B cell (primary cell): Measurements from ENCODE around the gene DNAJB12. TPM values are rescaled to one million over a fixed set of nuclear protein-coding genes. Genes with fewer than 3 reads are reported as not detected.
A peak's percentile ranks its signal among the peaks of the same experiment; 100 is the strongest.
"Not testable (repeated sequence)": the region's sequence is repeated elsewhere in the genome, so short reads cannot be mapped to it uniquely, and the experiment has no call there.

Experiments used
- ATAC-seq: fragments of 200-7000 bp; cut with Tn5 transposase; one replicate; pipeline ENCODE4 v1.10.0; 2021; ENCODE audit warnings: low read depth, mild to moderate bottlenecking, moderate number of reproducible peaks, moderate library complexity
- CTCF ChIA-PET: fragments of 350-600 bp; sonication (Branson Sonifier 250); formaldehyde crosslinking; loops from one replicate; lab custom pipeline; 2021; ENCODE audit warnings: antibody characterized with exemption, inconsistent platforms; lab: Charles Lee
- POLR2A ChIA-PET: fragments of 350-600 bp; sonication (Branson Sonifier 250); formaldehyde crosslinking; loops from one replicate; lab custom pipeline; 2021; ENCODE audit warnings: antibody characterized with exemption; lab: Charles Lee
- DNase-seq: peaks from one replicate; pipeline ENCODE4 v3.0.0; 2013
- H2AFZ ChIP-seq: 2 replicates; pipeline ENCODE4 v1.6.1; 2012; ENCODE audit warnings: mild to moderate bottlenecking, low read depth, low read length; ENCODE audit not compliant: insufficient read depth, poor library complexity, severe bottlenecking
- H3K27ac ChIP-seq, 2 donors: 1 replicate in 1 of 2; 2 replicates in 1 of 2; pipeline ENCODE4 v1.5.1; 2012 to 2013; ENCODE audit warnings: low read length in 2 of 2, mild to moderate bottlenecking in 2 of 2, moderate library complexity in 1 of 2
- H3K27me3 ChIP-seq, 4 experiments: fragments of 200-600 bp in 1 of 4; sonication (generic) in 1 of 4; replicated peaks in 1 of 4; 1 replicate in 2 of 4; 2 replicates in 2 of 4; pipeline versions ENCODE4 v1.6.1 to v1.7.0; 2013 to 2016; ENCODE audit warnings: low read length in 3 of 4, mild to moderate bottlenecking in 2 of 4, mixed read lengths in 1 of 4, moderate library complexity in 1 of 4; ENCODE audit not compliant: insufficient read depth in 4 of 4, control insufficient read depth in 3 of 4; ENCODE audit errors: control extremely low read depth in 1 of 4
- H3K36me3 ChIP-seq, 2 experiments: replicated peaks in 1 of 2; 1 replicate in 1 of 2; 2 replicates in 1 of 2; pipeline versions ENCODE4 v1.6.1 to v1.7.1; 2013; ENCODE audit warnings: low read length in 1 of 2; ENCODE audit not compliant: insufficient read depth in 2 of 2, control insufficient read depth in 1 of 2; ENCODE audit errors: control extremely low read depth in 1 of 2, extremely low read depth in 1 of 2
- H3K4me1 ChIP-seq, 2 donors: fragments of 200-600 bp in 1 of 2; sonication (generic) in 1 of 2; 1 replicate in 1 of 2; 2 replicates in 1 of 2; pipeline versions ENCODE4 v1.5.1 to v1.6.1; 2013 to 2017; ENCODE audit warnings: low read length in 2 of 2; ENCODE audit not compliant: control insufficient read depth in 2 of 2, insufficient read depth in 2 of 2
- H3K4me2 ChIP-seq: replicated peaks from 2 replicates; pipeline ENCODE3; 2012; ENCODE audit warnings: mild to moderate bottlenecking, low read depth, low read length; ENCODE audit not compliant: poor library complexity, severe bottlenecking
- H3K4me3 ChIP-seq, 5 experiments: fragments of 200-600 bp in 1 of 5; sonication (generic) in 1 of 5; 1 replicate in 3 of 5; 2 replicates in 2 of 5; pipeline versions ENCODE4 v1.5.1 to v1.7.0; 2011 to 2016; ENCODE audit warnings: low read length in 4 of 5, mild to moderate bottlenecking in 4 of 5, low read depth in 2 of 5, control low read depth in 1 of 5, moderate library complexity in 1 of 5; ENCODE audit not compliant: insufficient read depth in 1 of 5; ENCODE audit errors: control extremely low read depth in 1 of 5, extremely low read depth in 1 of 5
- H3K79me2 ChIP-seq: fragments of 200-600 bp; sonication (generic); one replicate; pipeline ENCODE4 v1.6.0; 2016; ENCODE audit warnings: low read length; ENCODE audit not compliant: control insufficient read depth, insufficient read depth
- H3K9ac ChIP-seq: fragments of 200-600 bp; sonication (generic); 2 replicates; pipeline ENCODE4 v1.6.1; 2017; ENCODE audit warnings: mild to moderate bottlenecking, low read length, moderate library complexity
- H3K9me3 ChIP-seq, 3 donors: one replicate each; pipeline versions ENCODE4 v1.6.1 to v1.7.1; 2013; ENCODE audit warnings: low read length in 2 of 3; ENCODE audit not compliant: control insufficient read depth in 2 of 3, insufficient read depth in 1 of 3; ENCODE audit errors: control extremely low read depth in 1 of 3
- H4K20me1 ChIP-seq: 2 replicates; pipeline ENCODE4 v1.6.0; 2012; ENCODE audit warnings: mild to moderate bottlenecking, low read length; ENCODE audit not compliant: insufficient read depth, control insufficient read depth, poor library complexity, severe bottlenecking
- H3K27ac Mint-ChIP-seq: one replicate; pipeline ENCODE4 v1.8.0; 2021; ENCODE audit warnings: mixed read lengths
- H3K27me3 Mint-ChIP-seq: one replicate; pipeline ENCODE4 v1.8.0; 2021; ENCODE audit warnings: mixed read lengths
- H3K4me1 Mint-ChIP-seq: one replicate; pipeline ENCODE4 v1.8.0; 2021; ENCODE audit warnings: mixed read lengths
- H3K4me3 Mint-ChIP-seq: one replicate; pipeline ENCODE4 v1.8.0; 2021; ENCODE audit warnings: mixed read lengths
- H3K9me3 Mint-ChIP-seq: one replicate; pipeline ENCODE4 v1.8.0; 2022; ENCODE audit warnings: mixed read lengths; ENCODE audit not compliant: insufficient read depth
- CTCF ChIP-seq: fragments of 200-600 bp; IDR thresholded peaks from one replicate; pipeline ENCODE4 v1.8.0; 2022; ENCODE audit warnings: antibody characterized with exemption, mild to moderate bottlenecking
- EZH2 ChIP-seq: IDR thresholded peaks from 2 replicates; pipeline ENCODE4 v1.6.1; 2012; ENCODE audit warnings: borderline replicate concordance, low read depth, mild to moderate bottlenecking, moderate library complexity, low read length; ENCODE audit not compliant: insufficient read depth, poor library complexity, severe bottlenecking
- WGBS: methylation state at CpG from one replicate; pipeline ENCODE4 v1.1.5; 2013; ENCODE audit warnings: missing lambda C conversion rate; ENCODE audit not compliant: insufficient coverage; 5-methylcytosine and 5-hydroxymethylcytosine counted together
- intact Hi-C: fragments of 100-400 bp; cut with micrococcal nuclease; formaldehyde crosslinking; loops from one replicate; pipeline ENCODE4 v1.10.0; 2022
- polyA plus RNA-seq: library from polyadenylated mRNA; depleted of rRNA; stranded (reverse); fragments of >200 nt; gene quantifications from 2 replicates; pipeline ENCODE4 v1.2.3, GENCODE V29; 2012
- total RNA-seq, 2 donors: library from RNA; stranded (reverse); fragments of 120-200 nt in 1 of 2; gene quantifications; 1 replicate in 1 of 2; 2 replicates in 1 of 2; pipeline versions ENCODE4 v1.2.3 to v1.2.4, GENCODE V29; 2013 to 2022

Gene DNAJB12
- total and polyA plus RNA-seq, 2 donors (not counting 1 experiment from before 2014, with no cell fraction given): 16.1 to 42.3 TPM

- POLR2A ChIA-PET: interaction anchor here (0.6 to 4.3 kb wide), 3 partner anchors 8 to 443 kb away, joined by 4 to 50 read pairs (median 4); no protein-coding TSS in a partner anchor
These were observed 26.5 kb downstream of the DNAJB12 start for GRCh38 chr10:72328045-72328828.

GRCh38 chr10:72326665-72327603 is 27.8 kb downstream of the DNAJB12 start:
- peak overlapping the region; percentile 12 to 54 for H3K27ac ChIP-seq
- H3K79me2 ChIP-seq, H4K20me1 ChIP-seq, H3K27me3 ChIP-seq, H3K9ac ChIP-seq, H3K9me3 Mint-ChIP-seq, H3K36me3 ChIP-seq, ATAC-seq, H3K27me3 Mint-ChIP-seq, intact Hi-C loops, H3K9me3 ChIP-seq: not testable (repeated sequence)
- peak overlapping the region; percentile 65 for H2AFZ ChIP-seq
- CTCF ChIA-PET: interaction anchor here (0.7 to 2.9 kb wide), 14 partner anchors 9 to 278 kb away, joined by 3 to 20 read pairs (median 4); no protein-coding TSS in a partner anchor
- H3K4me1 ChIP-seq: peaks cover 62 to 83% of the 10 kb centered on the region in 2 donors
- peak overlapping the region in 4 of 5 experiments; percentile 25 to 41 (median 30) for H3K4me3 ChIP-seq
- 40% methylated on average over 26 of the region's 32 CpGs for WGBS
- DNase-seq: peak; percentile 50
- POLR2A ChIA-PET: interaction anchor here (0.7 to 1.3 kb wide), 3 partner anchors 18 to 112 kb away, joined by 3 to 5 read pairs (median 4); no protein-coding TSS in a partner anchor
- peaks cover 82% of the 10 kb centered on the region for H3K4me1 Mint-ChIP-seq
- H3K27ac Mint-ChIP-seq: peak overlapping the region; percentile 87
- peak overlapping the region; percentile 87 for H3K4me3 Mint-ChIP-seq
- H3K4me2 ChIP-seq: peak overlapping the region; percentile 65

More at GRCh38 chr10:72328045-72328828, 26.5 kb downstream of the DNAJB12 start:
- no peaks in the 10 kb centered on the region for H3K27me3 ChIP-seq
- H3K9me3 ChIP-seq: no peaks in the 10 kb centered on the region
- DNase-seq (no peak), ATAC-seq (no peak)
- CTCF ChIA-PET: interaction anchor here (0.6 to 2.9 kb wide), 12 partner anchors 9 to 280 kb away, joined by 3 to 12 read pairs (median 6); no protein-coding TSS in a partner anchor
- peaks cover 60 to 83% of the 10 kb centered on the region in 2 donors for H3K4me1 ChIP-seq
- H2AFZ ChIP-seq: peak overlapping the region; percentile 27
- H3K4me3 ChIP-seq: no peak overlapping the region
- Mint-ChIP-seq H3K27me3 (no peaks in the 10 kb centered on the region), H3K27ac (peak overlapping the region; percentile 65), H3K4me1 (peaks cover 81% of the 10 kb centered on the region), H3K4me3 (peak overlapping the region; percentile 23), H3K9me3 (no peaks in the 10 kb centered on the region)
- H3K27ac ChIP-seq: peak overlapping the region in 1 of 2 donors; percentile 34
- H4K20me1 ChIP-seq: no peaks in the 10 kb centered on the region
- no peaks in the 10 kb centered on the region for H3K36me3 ChIP-seq
- H3K9ac ChIP-seq: no peak overlapping the region
- intact Hi-C loops: no loop called here
- TF ChIP-seq EZH2 (no peak), CTCF (no peak)
- H3K79me2 ChIP-seq: no peaks in the 10 kb centered on the region
- 58% methylated on average over 9 of the region's 14 CpGs for WGBS
- H3K4me2 ChIP-seq: peak overlapping the region; percentile 56
